ENCODE data around the gene LHFPL2.

Gene LHFPL2

GRCh38 chr5:78545406-78545805, 103.2 kb downstream of the LHFPL2 start:
- H2AFZ ChIP-seq: no peak overlapping the region
- no peak for TF ChIP-seq CTCF (IDR thresholded peaks at IDR 0.05)
- H3K27me3 ChIP-seq (ENCODE audit: control insufficient read depth, insufficient read depth, low read length): no peaks in the 10 kb centered on the region
- no peaks in the 10 kb centered on the region for H3K9me3 ChIP-seq (ENCODE audit: control insufficient read depth, low read length)
- no peaks in the 10 kb centered on the region for H3K79me2 ChIP-seq
- H3K9ac ChIP-seq: no peak overlapping the region
- H3K36me3 ChIP-seq (ENCODE audit: control insufficient read depth, insufficient read depth, low read length): no peaks in the 10 kb centered on the region
- H3K27ac ChIP-seq: no peak overlapping the region
- peaks cover 4% of the 10 kb centered on the region for H3K4me1 ChIP-seq
- no peak overlapping the region for H3K4me2 ChIP-seq (ENCODE audit: low read length)
- H3K4me3 ChIP-seq (ENCODE audit: low read depth, low read length): no peak overlapping the region

GRCh38 chr5:78544561-78545201, 103.9 kb downstream of the LHFPL2 start:
- no peak overlapping the region for H3K27ac ChIP-seq
- peaks cover 4% of the 10 kb centered on the region for H3K4me1 ChIP-seq
- H3K4me2 ChIP-seq (ENCODE audit: low read length): no peak overlapping the region
- no peak overlapping the region for H3K9ac ChIP-seq
- TF ChIP-seq CTCF (IDR thresholded peaks at IDR 0.05): no peak
- no peaks in the 10 kb centered on the region for H3K79me2 ChIP-seq
- no peaks in the 10 kb centered on the region for H3K9me3 ChIP-seq (ENCODE audit: control insufficient read depth, low read length)
- no peak overlapping the region for H2AFZ ChIP-seq
- H3K36me3 ChIP-seq (ENCODE audit: control insufficient read depth, insufficient read depth, low read length): no peaks in the 10 kb centered on the region
- no peak overlapping the region for H3K4me3 ChIP-seq (ENCODE audit: low read depth, low read length)
- no peaks in the 10 kb centered on the region for H3K27me3 ChIP-seq (ENCODE audit: control insufficient read depth, insufficient read depth, low read length)

- Histone ChIP-seq H3K27ac (no peak overlapping the region), H3K4me1 (peaks cover 4% of the 10 kb centered on the region), H3K4me2 (ENCODE audit: low read length) (no peak overlapping the region), H3K36me3 (ENCODE audit: control insufficient read depth, insufficient read depth, low read length) (no peaks in the 10 kb centered on the region), H3K9me3 (ENCODE audit: control insufficient read depth, low read length) (no peaks in the 10 kb centered on the region), H3K79me2 (no peaks in the 10 kb centered on the region), H3K9ac (no peak overlapping the region), H2AFZ (no peak overlapping the region), H3K27me3 (ENCODE audit: control insufficient read depth, insufficient read depth, low read length) (no peaks in the 10 kb centered on the region), H3K4me3 (ENCODE audit: low read depth, low read length) (no peak overlapping the region)
- TF ChIP-seq CTCF (IDR thresholded peaks at IDR 0.05): no peak
Observed at GRCh38 chr5:78543916-78544315, 104.7 kb downstream of the LHFPL2 start.

- no peaks in the 10 kb centered on the region for H3K36me3 ChIP-seq (ENCODE audit: control insufficient read depth, insufficient read depth, low read length)
- H3K27me3 ChIP-seq (ENCODE audit: control insufficient read depth, insufficient read depth, low read length): no peaks in the 10 kb centered on the region
- no peak overlapping the region for H3K9ac ChIP-seq
- TF ChIP-seq CTCF (IDR thresholded peaks at IDR 0.05): no peak
- no peak overlapping the region for H3K4me3 ChIP-seq (ENCODE audit: low read depth, low read length)
- H3K79me2 ChIP-seq: no peaks in the 10 kb centered on the region
- H3K27ac ChIP-seq: no peak overlapping the region
- H3K4me2 ChIP-seq (ENCODE audit: low read length): no peak overlapping the region
- no peaks in the 10 kb centered on the region for H3K9me3 ChIP-seq (ENCODE audit: control insufficient read depth, low read length)
- peaks cover 4% of the 10 kb centered on the region for H3K4me1 ChIP-seq
- H2AFZ ChIP-seq: no peak overlapping the region
Observed at GRCh38 chr5:78543292-78543691, 105.3 kb downstream of the LHFPL2 start.

GRCh38 chr5:78542321-78542840, 106.2 kb downstream of the LHFPL2 start:
- no peak overlapping the region for H2AFZ ChIP-seq
- H3K9me3 ChIP-seq (ENCODE audit: control insufficient read depth, low read length): no peaks in the 10 kb centered on the region
- no peaks in the 10 kb centered on the region for H3K27me3 ChIP-seq (ENCODE audit: control insufficient read depth, insufficient read depth, low read length)
- no peak overlapping the region for H3K27ac ChIP-seq
- peaks cover 4% of the 10 kb centered on the region for H3K4me1 ChIP-seq
- no peak for TF ChIP-seq CTCF (IDR thresholded peaks at IDR 0.05)
- H3K79me2 ChIP-seq: no peaks in the 10 kb centered on the region
- H3K4me3 ChIP-seq (ENCODE audit: low read depth, low read length): no peak overlapping the region
- no peaks in the 10 kb centered on the region for H3K36me3 ChIP-seq (ENCODE audit: control insufficient read depth, insufficient read depth, low read length)
- no peak overlapping the region for H3K9ac ChIP-seq
- H3K4me2 ChIP-seq (ENCODE audit: low read length): no peak overlapping the region

Measured in parathyroid adenoma (tissue), 2 donors.